IMR-90 (cell line): ENCODE measurements around the gene IFT81. TPM values are rescaled to one million over a fixed set of nuclear protein-coding genes. Genes with fewer than 3 reads are reported as not detected.

Source experiments
- ATAC-seq: fragments of 200-7000 bp; cut with Tn5 transposase; 2 replicates; pipeline ENCODE4 v1.9.1; 2020; ENCODE audit warnings: low read depth, mild to moderate bottlenecking, moderate library complexity
- BruUV-seq: library from RNA; stranded (reverse); fragments of 400-500 nt; replicated peaks from 2 replicates; lab custom pipeline; 2021; lab: Mats Ljungman, UMichigan
- CTCF ChIA-PET: fragments of 300-600 bp; formaldehyde crosslinking; extraction: SDS; loops from one replicate; lab custom pipeline; 2021; ENCODE audit warnings: antibody characterized with exemption; lab: Yijun Ruan, JAX
- POLR2A ChIA-PET: fragments of 300-600 bp; sonication (Branson Sonifier 250); formaldehyde crosslinking; loops from one replicate; lab custom pipeline; 2022; ENCODE audit warnings: antibody characterized with exemption; ENCODE audit not compliant: unreplicated experiment; lab: Charles Lee
- DNase-seq: peaks from one replicate; pipeline ENCODE4 v3.0.0; 2013
- H2AFZ ChIP-seq: replicated peaks from 2 replicates; pipeline ENCODE3; 2013; ENCODE audit warnings: low read length, mild to moderate bottlenecking; ENCODE audit not compliant: poor library complexity
- H2AK5ac ChIP-seq: 2 replicates; pipeline ENCODE4 v1.6.1; 2013; ENCODE audit warnings: low read depth, low read length, inconsistent platforms
- H2AK9ac ChIP-seq: replicated peaks from 2 replicates; pipeline ENCODE3; 2013; ENCODE audit warnings: mild to moderate bottlenecking, low read depth, low read length, moderate library complexity; ENCODE audit not compliant: poor library complexity
- H2BK120ac ChIP-seq: 2 replicates; pipeline ENCODE4 v1.6.1; 2013; ENCODE audit warnings: low read depth, low read length, inconsistent platforms
- H2BK15ac ChIP-seq: 3 replicates; pipeline ENCODE4 v1.6.1; 2013; ENCODE audit warnings: low read depth, low read length, inconsistent platforms
- H2BK20ac ChIP-seq: 2 replicates; pipeline ENCODE4 v1.6.1; 2013; ENCODE audit warnings: low read depth, mild to moderate bottlenecking, inconsistent platforms, low read length, moderate library complexity
- H2BK5ac ChIP-seq: 2 replicates; pipeline ENCODE4 v1.6.1; 2013; ENCODE audit warnings: mild to moderate bottlenecking, low read depth, low read length, inconsistent platforms; ENCODE audit not compliant: poor library complexity, severe bottlenecking
- H3K14ac ChIP-seq: replicated peaks from 2 replicates; pipeline ENCODE4 v1.6.1; 2013; ENCODE audit warnings: low read depth, low read length, inconsistent platforms
- H3K18ac ChIP-seq: 2 replicates; pipeline ENCODE4 v1.6.1; 2013; ENCODE audit warnings: low read depth, low read length, control low read depth
- H3K23ac ChIP-seq: 2 replicates; pipeline ENCODE4 v1.6.1; 2013; ENCODE audit warnings: low read depth, low read length, inconsistent platforms
- H3K27ac ChIP-seq: 2 replicates; pipeline ENCODE4 v1.5.1; 2013; ENCODE audit warnings: mild to moderate bottlenecking, control low read depth, low read length; ENCODE audit not compliant: insufficient read depth
- H3K27me3 ChIP-seq: 2 replicates; pipeline ENCODE4 v1.6.1; 2013; ENCODE audit warnings: low read length; ENCODE audit not compliant: control insufficient read depth, insufficient read depth
- H3K36me3 ChIP-seq: 2 replicates; pipeline ENCODE4 v1.6.1; 2013; ENCODE audit warnings: low read length, mixed read lengths; ENCODE audit not compliant: control insufficient read depth, insufficient read depth
- H3K4ac ChIP-seq: 2 replicates; pipeline ENCODE4 v1.6.1; 2013; ENCODE audit warnings: low read depth, low read length, inconsistent platforms
- H3K4me1 ChIP-seq: 2 replicates; pipeline ENCODE4 v1.6.1; 2013; ENCODE audit warnings: low read length, mixed read lengths; ENCODE audit not compliant: control insufficient read depth, insufficient read depth
- H3K4me2 ChIP-seq: 2 replicates; pipeline ENCODE4 v1.6.1; 2013; ENCODE audit warnings: low read depth, mild to moderate bottlenecking, control low read depth, low read length, moderate library complexity
- H3K4me3 ChIP-seq: 2 replicates; pipeline ENCODE4 v1.5.1; 2013; ENCODE audit warnings: low read depth, mild to moderate bottlenecking, control low read depth, low read length, moderate library complexity; ENCODE audit not compliant: insufficient read depth
- H3K56ac ChIP-seq: 2 replicates; pipeline ENCODE4 v1.6.1; 2013; ENCODE audit warnings: low read length, inconsistent platforms; ENCODE audit not compliant: insufficient read depth; ENCODE audit errors: extremely low read depth
- H3K79me1 ChIP-seq, 2 experiments: 2 replicates each; pipeline ENCODE4 v1.6.1; 2013; ENCODE audit warnings: low read length in 2 of 2, inconsistent platforms in 1 of 2, low read depth in 1 of 2
- H3K9ac ChIP-seq: 2 replicates; pipeline ENCODE4 v1.6.1; 2013; ENCODE audit warnings: low read depth, low read length, control low read depth
- H3K9me1 ChIP-seq: 2 replicates; pipeline ENCODE4 v1.6.1; 2013; ENCODE audit warnings: low read length, inconsistent platforms; ENCODE audit not compliant: insufficient read depth
- H3K9me3 ChIP-seq: 2 replicates; pipeline ENCODE4 v1.6.1; 2013; ENCODE audit warnings: low read length; ENCODE audit not compliant: control insufficient read depth, insufficient read depth
- H4K20me1 ChIP-seq: 2 replicates; pipeline ENCODE4 v1.6.1; 2013; ENCODE audit warnings: low read length, inconsistent platforms; ENCODE audit not compliant: insufficient read depth
- H4K5ac ChIP-seq: 2 replicates; pipeline ENCODE4 v1.6.1; 2013; ENCODE audit warnings: mild to moderate bottlenecking, low read depth, low read length, control low read depth
- H4K8ac ChIP-seq, 2 experiments: 2 replicates each; pipeline ENCODE4 v1.6.1; 2013; ENCODE audit warnings: low read depth in 2 of 2, low read length in 2 of 2, control low read depth in 1 of 2, inconsistent platforms in 1 of 2
- H4K91ac ChIP-seq: 2 replicates; pipeline ENCODE4 v1.6.1; 2013; ENCODE audit warnings: low read depth, low read length, inconsistent platforms; ENCODE audit not compliant: insufficient read depth
- CEBPB ChIP-seq: IDR thresholded peaks from 2 replicates; pipeline ENCODE4 v1.6.1; 2012; ENCODE audit warnings: low read depth, low read length, improper control_type of control experiment
- MAZ ChIP-seq: IDR thresholded peaks from 2 replicates; pipeline ENCODE4 v1.6.1; 2012; ENCODE audit warnings: low read depth, mild to moderate bottlenecking, low read length, improper control_type of control experiment, moderate library complexity, borderline replicate concordance
- POLR2A ChIP-seq: IDR thresholded peaks from 2 replicates; pipeline ENCODE4 v1.6.1; 2012; ENCODE audit warnings: mild to moderate bottlenecking, low read depth, low read length
- RAD21 ChIP-seq: IDR thresholded peaks from 2 replicates; pipeline ENCODE4 v1.6.1; 2012; ENCODE audit warnings: low read length, improper control_type of control experiment
- RCOR1 ChIP-seq: IDR thresholded peaks from 2 replicates; pipeline ENCODE4 v1.6.1; 2012; ENCODE audit warnings: mild to moderate bottlenecking, low read length, improper control_type of control experiment; ENCODE audit not compliant: insufficient replicate concordance
- WGBS, 2 experiments: methylation state at CpG; one replicate each; pipeline versions ENCODE4 v1.1.5 to v1.1.7; 2013; ENCODE audit warnings: missing lambda C conversion rate in 2 of 2; ENCODE audit not compliant: insufficient read length in 1 of 2; ENCODE audit errors: extremely low coverage in 2 of 2; 5-methylcytosine and 5-hydroxymethylcytosine counted together
- dilution Hi-C: fragments of 300-500 bp; cut with HindIII; formaldehyde crosslinking; loops from one replicate; pipeline ENCODE4 v1.14.3; 2018; ENCODE audit warnings: low sequenced_read_pairs; ENCODE audit not compliant: unreplicated experiment
- in situ Hi-C: fragments of 300-500 bp; cut with MboI; formaldehyde crosslinking; loops from 3 replicates; pipeline ENCODE4 v1.14.3; 2019; ENCODE audit warnings: low sequenced_read_pairs, inconsistent platforms, mixed read lengths
- intact Hi-C: fragments of 100-400 bp; cut with micrococcal nuclease; formaldehyde crosslinking; loops from 2 replicates; pipeline ENCODE4 v1.10.0; 2022
- polyA plus RNA-seq, 3 experiments: library from polyadenylated mRNA; depleted of rRNA; stranded (reverse); fragments of >200 nt; gene quantifications; 2 replicates each; pipeline ENCODE4 v1.2.3, GENCODE V29; 2012; ENCODE audit warnings: low replicate concordance in 1 of 3
- total RNA-seq: library from RNA; depleted of rRNA; stranded (reverse); fragments of >200 nt; gene quantifications from 2 replicates; pipeline ENCODE4 v1.2.3, GENCODE V29; 2012
- TF ChIP-seq, protein P1 (sequence below): fragments of 150-350 bp; IDR thresholded peaks from 2 replicates; pipeline ENCODE4 v1.6.1; 2017; ENCODE audit warnings: mild to moderate bottlenecking, antibody characterized with exemption, low read length, low read depth
- TF ChIP-seq, protein P2 (sequence below): conservative IDR thresholded peaks from 2 replicates; pipeline ENCODE4 v1.5.1; 2012; ENCODE audit warnings: mild to moderate bottlenecking, low read depth, low read length, improper control_type of control experiment

IFT81 gene
- total and polyA plus RNA-seq, 2 of the 4 experiments (the other 2 are of a cell fraction) = 6.1 to 8.1 TPM

DNA sequence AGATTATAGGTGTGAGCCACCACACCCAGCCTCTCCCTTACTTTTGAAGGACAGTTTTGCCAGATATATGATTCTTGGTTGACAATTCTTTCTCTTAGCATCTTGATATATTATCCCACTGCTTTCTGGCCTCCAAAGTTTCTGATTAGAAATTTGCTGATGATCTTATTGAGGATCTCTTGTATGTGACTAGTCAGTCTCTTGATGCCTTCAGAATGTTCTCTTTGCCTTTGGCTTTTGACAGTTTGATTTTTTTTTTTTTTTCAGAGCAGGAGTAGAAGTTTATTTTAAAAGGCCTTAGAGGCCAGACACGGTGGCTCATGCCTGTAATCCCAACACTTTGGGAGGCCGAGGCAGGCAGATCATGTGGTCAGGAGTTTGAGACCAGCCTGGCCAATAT lies 32.6 kb downstream of the IFT81 start:
- Histone ChIP-seq H2BK120ac (no peak overlapping the region), H3K36me3 (peaks cover 27% of the 10 kb centered on the region), H2AFZ (no peak overlapping the region), H4K91ac (no peak overlapping the region), H2BK5ac (no peak overlapping the region), H3K4me3 (no peak overlapping the region), H3K27ac (no peak overlapping the region), H3K4me1 (no peaks in the 10 kb centered on the region), H2AK5ac (no peak overlapping the region), H3K79me1 (peaks cover 0 to 9% of the 10 kb centered on the region in 2 experiments; a peak in 2 of 4 replicates), H3K9me1 (peaks cover 4% of the 10 kb centered on the region), H3K14ac (no peak overlapping the region), H2AK9ac (no peak overlapping the region), H3K9me3 (peaks cover 12% of the 10 kb centered on the region), H2BK20ac (no peak overlapping the region), H3K23ac (no peak overlapping the region), H3K27me3 (no peaks in the 10 kb centered on the region), H2BK15ac (no peak overlapping the region), H4K8ac (no peak overlapping the region), H4K5ac (no peak overlapping the region), H4K20me1 (no peaks in the 10 kb centered on the region; the same call in 1 of the 2 replicates), H3K56ac (no peak overlapping the region), H3K9ac (no peak overlapping the region), H3K4ac (no peak overlapping the region), H3K4me2 (no peak overlapping the region), H3K18ac (no peak overlapping the region)
- intact Hi-C loops = no loop called here
- BruUV-seq = no TSS peak
- WGBS, 2 experiments = 80% methylated on average over 2 of the region's 2 CpGs; no CpG with 5 or more reads in 1 of the 2 experiments
- TF ChIP-seq, protein P1, sequence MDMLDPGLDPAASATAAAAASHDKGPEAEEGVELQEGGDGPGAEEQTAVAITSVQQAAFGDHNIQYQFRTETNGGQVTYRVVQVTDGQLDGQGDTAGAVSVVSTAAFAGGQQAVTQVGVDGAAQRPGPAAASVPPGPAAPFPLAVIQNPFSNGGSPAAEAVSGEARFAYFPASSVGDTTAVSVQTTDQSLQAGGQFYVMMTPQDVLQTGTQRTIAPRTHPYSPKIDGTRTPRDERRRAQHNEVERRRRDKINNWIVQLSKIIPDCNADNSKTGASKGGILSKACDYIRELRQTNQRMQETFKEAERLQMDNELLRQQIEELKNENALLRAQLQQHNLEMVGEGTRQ = no peak
- TF ChIP-seq, protein P2, sequence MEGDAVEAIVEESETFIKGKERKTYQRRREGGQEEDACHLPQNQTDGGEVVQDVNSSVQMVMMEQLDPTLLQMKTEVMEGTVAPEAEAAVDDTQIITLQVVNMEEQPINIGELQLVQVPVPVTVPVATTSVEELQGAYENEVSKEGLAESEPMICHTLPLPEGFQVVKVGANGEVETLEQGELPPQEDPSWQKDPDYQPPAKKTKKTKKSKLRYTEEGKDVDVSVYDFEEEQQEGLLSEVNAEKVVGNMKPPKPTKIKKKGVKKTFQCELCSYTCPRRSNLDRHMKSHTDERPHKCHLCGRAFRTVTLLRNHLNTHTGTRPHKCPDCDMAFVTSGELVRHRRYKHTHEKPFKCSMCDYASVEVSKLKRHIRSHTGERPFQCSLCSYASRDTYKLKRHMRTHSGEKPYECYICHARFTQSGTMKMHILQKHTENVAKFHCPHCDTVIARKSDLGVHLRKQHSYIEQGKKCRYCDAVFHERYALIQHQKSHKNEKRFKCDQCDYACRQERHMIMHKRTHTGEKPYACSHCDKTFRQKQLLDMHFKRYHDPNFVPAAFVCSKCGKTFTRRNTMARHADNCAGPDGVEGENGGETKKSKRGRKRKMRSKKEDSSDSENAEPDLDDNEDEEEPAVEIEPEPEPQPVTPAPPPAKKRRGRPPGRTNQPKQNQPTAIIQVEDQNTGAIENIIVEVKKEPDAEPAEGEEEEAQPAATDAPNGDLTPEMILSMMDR = no peak
- TF ChIP-seq POLR2A (no peak), MAZ (no peak), RAD21 (no peak), RCOR1 (no peak), CEBPB (no peak)
- no peak for DNase-seq
- ATAC-seq = no peak
- dilution Hi-C loops = no loop called here
- CTCF ChIA-PET = interaction anchor here (1.3 kb wide), 1 partner anchor 13 kb away, joined by 3 read pairs; no protein-coding TSS in a partner anchor
- in situ Hi-C loops = no loop called here
- POLR2A ChIA-PET = no interaction called here
